Motor neuron (in vitro differentiated cells): ENCODE data around the gene C1orf35. TPM values are rescaled to one million over a fixed set of nuclear protein-coding genes. Genes with fewer than 3 reads are reported as not detected.

Experiments
- ATAC-seq, 8 experiments: fragments of 200-7000 bp; cut with Tn5 transposase; replicated peaks in 6 of 8; 2 replicates each; pipeline ENCODE4 v1.8.0; 2021; ENCODE audit warnings: mild to moderate bottlenecking in 8 of 8, moderate library complexity in 8 of 8
- H3K27ac ChIP-seq, 2 donors: fragments of 250-450 bp; sonication (Bioruptor Pico); 2 replicates each; pipeline ENCODE4 v1.9.0; 2021; ENCODE audit warnings: antibody characterized with exemption in 2 of 2, mild to moderate bottlenecking in 2 of 2, moderate library complexity in 1 of 2
- H3K4me1 ChIP-seq, 2 donors: fragments of 250-450 bp; sonication (Bioruptor Pico); replicated peaks in 1 of 2; 2 replicates each; pipeline ENCODE4 v1.6.1; 2021; ENCODE audit warnings: antibody characterized with exemption in 2 of 2, mild to moderate bottlenecking in 2 of 2, moderate library complexity in 1 of 2
- H3K4me3 ChIP-seq, 5 donors: fragments of 250-450 bp; sonication (Bioruptor Pico); 2 replicates each; pipeline ENCODE4 v1.9.0; 2021; ENCODE audit warnings: antibody characterized with exemption in 5 of 5, mild to moderate bottlenecking in 5 of 5, moderate library complexity in 4 of 5
- WGBS, 10 experiments: fragments of 450-650 bp; shearing (Covaris generic); methylation state at CpG; one replicate each; pipeline ENCODE4 v1.0.0; 2022; 5-methylcytosine and 5-hydroxymethylcytosine counted together
- in situ Hi-C, 9 experiments: fragments of 400-800 bp; cut with MboI; loops; one replicate each; pipeline ENCODE4 v1.15.0; 2021; ENCODE audit warnings: low sequenced_read_pairs in 9 of 9, low pct_unique_long_range_greater_than_20kb in 2 of 9; ENCODE audit not compliant: unreplicated experiment in 9 of 9
- total RNA-seq, 8 experiments: library from RNA; unstranded; fragments of 300-600 nt; gene quantifications; 2 replicates each; pipeline versions ENCODE4 v1.2.3 to v1.2.4, GENCODE V29; 2022

The C1orf35 gene
- total RNA-seq, 8 experiments from 2014 or later: 8.1 to 126 (median 19.9) TPM

- Histone ChIP-seq H3K4me1 (peaks cover 25 to 26% of the 10 kb centered on the region in 2 donors), H3K4me3 (peak overlapping the region; percentile 76 to 93 (median 82)), H3K27ac (peak overlapping the region; percentile 65 to 82)
- ATAC-seq: no peak
- in situ Hi-C loops: no loop called here
- WGBS, 10 experiments: 0 to 61% (median 16%) methylated on average over 1 to 15 of the region's 30 CpGs; no CpG with 5 or more reads in 4 of the 10 experiments
These were observed 36.3 kb upstream of the C1orf35 start for GRCh38 chr1:228139406-228139930.

- 0 to 40% (median 8%) methylated on average over 1 of the region's 1 CpG; no CpG with 5 or more reads in 1 of the 10 experiments for WGBS, 10 experiments
- Histone ChIP-seq H3K4me1 (peaks cover 7 to 8% of the 10 kb centered on the region in 2 donors), H3K27ac (no peak overlapping the region), H3K4me3 (no peak overlapping the region)
- no peak for ATAC-seq
- in situ Hi-C loops: no loop called here
These were observed 33.8 kb upstream of the C1orf35 start for GRCh38 chr1:228136901-228137300.

GRCh38 chr1:228134591-228134990 is 31.5 kb upstream of the C1orf35 start:
- Histone ChIP-seq H3K27ac (no peak overlapping the region), H3K4me3 (no peak overlapping the region), H3K4me1 (no peaks in the 10 kb centered on the region)
- in situ Hi-C loops: no loop called here
- 40 to 81% (median 67%) methylated on average over 3 to 10 of the region's 12 CpGs; no CpG with 5 or more reads in 3 of the 10 experiments for WGBS, 10 experiments
- ATAC-seq: no peak

- Histone ChIP-seq H3K27ac (no peak overlapping the region), H3K4me1 (no peaks in the 10 kb centered on the region), H3K4me3 (no peak overlapping the region)
- in situ Hi-C loops: no loop called here
- WGBS, 10 experiments: 20 to 89% (median 74%) methylated on average over 1 to 2 of the region's 2 CpGs
- no peak for ATAC-seq
These were observed 28.6 kb upstream of the C1orf35 start for GRCh38 chr1:228131766-228132165.

GRCh38 chr1:228125185-228125584 is 22.1 kb upstream of the C1orf35 start:
- 32 to 92% (median 66%) methylated on average over 1 to 5 of the region's 5 CpGs for WGBS, 10 experiments
- in situ Hi-C loops: no loop called here
- ATAC-seq: no peak
- H3K27ac ChIP-seq: no peak overlapping the region
- H3K4me1 ChIP-seq: no peaks in the 10 kb centered on the region
- H3K4me3 ChIP-seq: no peak overlapping the region

GRCh38 chr1:228123505-228123904 is 20.4 kb upstream of the C1orf35 start:
- in situ Hi-C loops: no loop called here
- no peak overlapping the region for H3K4me3 ChIP-seq
- 0 to 40% (median 29%) methylated on average over 2 of the region's 2 CpGs; no CpG with 5 or more reads in 2 of the 10 experiments for WGBS, 10 experiments
- H3K4me1 ChIP-seq: no peaks in the 10 kb centered on the region
- no peak for ATAC-seq
- H3K27ac ChIP-seq: no peak overlapping the region

- 0 to 50% (median 24%) methylated on average over 1 of the region's 1 CpG; no CpG with 5 or more reads in 4 of the 10 experiments for WGBS, 10 experiments
These were observed 19.9 kb upstream of the C1orf35 start for GRCh38 chr1:228122921-228123441.

GRCh38 chr1:228120857-228121489 is 17.8 kb upstream of the C1orf35 start:
- Histone ChIP-seq H3K27ac (no peak overlapping the region), H3K4me1 (no peaks in the 10 kb centered on the region), H3K4me3 (no peak overlapping the region)
- in situ Hi-C loops: no loop called here
- ATAC-seq: peak in 3 of 8 experiments; percentile 68 to 92 (median 91)
- 23 to 84% (median 61%) methylated on average over 2 to 5 of the region's 5 CpGs for WGBS, 10 experiments

More at GRCh38 chr1:228122921-228123441, 19.9 kb upstream of the C1orf35 start:
- Histone ChIP-seq H3K4me1 (no peaks in the 10 kb centered on the region), H3K4me3 (no peak overlapping the region), H3K27ac (no peak overlapping the region)
- ATAC-seq: no peak
- in situ Hi-C loops: no loop called here

- H3K4me1 ChIP-seq: no peaks in the 10 kb centered on the region
- H3K27ac ChIP-seq: no peak overlapping the region
- ATAC-seq: peak in 2 of 8 experiments; percentile 25 to 33
- in situ Hi-C loops: no loop called here
- no peak overlapping the region for H3K4me3 ChIP-seq
- 44 to 100% (median 73%) methylated on average over 1 of the region's 1 CpG; no CpG with 5 or more reads in 5 of the 10 experiments for WGBS, 10 experiments
These were observed 17.2 kb upstream of the C1orf35 start for GRCh38 chr1:228120351-228120750.

- 32 to 74% (median 56%) methylated on average over 2 of the region's 2 CpGs for WGBS, 10 experiments
- Histone ChIP-seq H3K4me1 (no peaks in the 10 kb centered on the region), H3K4me3 (no peak overlapping the region), H3K27ac (no peak overlapping the region)
- ATAC-seq: no peak
- in situ Hi-C loops: no loop called here
These were observed 14.9 kb upstream of the C1orf35 start for GRCh38 chr1:228118040-228118439.

GRCh38 chr1:228117335-228117734 is 14.2 kb upstream of the C1orf35 start:
- in situ Hi-C loops: no loop called here
- no peak overlapping the region for H3K27ac ChIP-seq
- ATAC-seq: no peak
- H3K4me1 ChIP-seq: no peaks in the 10 kb centered on the region
- no peak overlapping the region for H3K4me3 ChIP-seq
- WGBS, 10 experiments: 86 to 100% (median 97%) methylated on average over 1 to 4 of the region's 4 CpGs; no CpG with 5 or more reads in 1 of the 10 experiments

GRCh38 chr1:228114827-228115226 is 11.7 kb upstream of the C1orf35 start:
- Histone ChIP-seq H3K27ac (no peak overlapping the region), H3K4me1 (peaks cover 7% of the 10 kb centered on the region in 2 donors), H3K4me3 (no peak overlapping the region)
- WGBS, 10 experiments: 48 to 100% (median 65%) methylated on average over 1 to 3 of the region's 3 CpGs
- no peak for ATAC-seq
- in situ Hi-C loops: no loop called here

GRCh38 chr1:228112617-228113016 is 9.5 kb upstream of the C1orf35 start:
- no peak for ATAC-seq
- H3K4me1 ChIP-seq: peaks cover 12 to 13% of the 10 kb centered on the region in 2 donors
- in situ Hi-C loops: no loop called here
- no peak overlapping the region for H3K27ac ChIP-seq
- 14 to 86% (median 60%) methylated on average over 1 of the region's 1 CpG; no CpG with 5 or more reads in 2 of the 10 experiments for WGBS, 10 experiments
- no peak overlapping the region for H3K4me3 ChIP-seq
